Upper lobe of left lung (tissue), 6 donors: ENCODE results near the gene FBXL13. TPM values are rescaled to one million over a fixed set of nuclear protein-coding genes. Genes with fewer than 3 reads are reported as not detected.

Experiments
- ATAC-seq, 2 donors: fragments of 200-7000 bp; cut with Tn5 transposase; one replicate each; pipeline ENCODE4 v1.9.1; 2022; ENCODE audit warnings: mild to moderate bottlenecking in 2 of 2, moderate library complexity in 2 of 2; ENCODE audit not compliant: low FRiP score in 2 of 2
- DNase-seq, 2 donors: peaks; one replicate each; pipeline ENCODE4 v3.0.0-alpha.2; 2019 to 2020
- H3K27ac ChIP-seq, 4 donors: fragments of 200-600 bp; sonication (generic); one replicate each; pipeline ENCODE4 v1.5.1; 2016 to 2019
- H3K27me3 ChIP-seq, 4 donors: fragments of 200-600 bp; sonication (generic); one replicate each; pipeline ENCODE4 v1.5.1; 2017 to 2019
- H3K36me3 ChIP-seq, 4 donors: fragments of 200-600 bp; sonication (generic); one replicate each; pipeline ENCODE4 v1.5.1; 2016 to 2019
- H3K4me1 ChIP-seq, 4 donors: fragments of 200-600 bp; sonication (generic); one replicate each; pipeline ENCODE4 v1.5.1; 2018 to 2019
- H3K4me3 ChIP-seq, 4 donors: fragments of 200-600 bp; sonication (generic); one replicate each; pipeline ENCODE4 v1.5.1; 2017 to 2019; ENCODE audit warnings: mild to moderate bottlenecking in 2 of 4, moderate library complexity in 1 of 4
- H3K9me3 ChIP-seq, 4 donors: fragments of 200-600 bp; sonication (generic); one replicate each; pipeline ENCODE4 v1.5.1; 2018 to 2019
- CTCF ChIP-seq, 6 experiments: fragments of 450-650 bp in 4 of 6; fragments of 200-600 bp in 2 of 6; sonication (generic) in 2 of 6; IDR thresholded peaks; one replicate each; pipeline ENCODE4 v1.5.1; 2016 to 2019; ENCODE audit warnings: antibody characterized with exemption in 6 of 6
- EP300 ChIP-seq, 4 donors: sonication (generic); formaldehyde crosslinking; IDR thresholded peaks; one replicate each; pipeline ENCODE4 v1.5.1; 2017; ENCODE audit warnings: antibody characterized with exemption in 4 of 4, control low read depth in 2 of 4
- POLR2A ChIP-seq, 4 donors: fragments of 450-650 bp; IDR thresholded peaks; one replicate each; pipeline ENCODE4 v1.5.1; 2016 to 2017; ENCODE audit warnings: antibody characterized with exemption in 4 of 4, mild to moderate bottlenecking in 2 of 4
- POLR2AphosphoS5 ChIP-seq, 2 donors: sonication (generic); formaldehyde crosslinking; IDR thresholded peaks; one replicate each; pipeline ENCODE4 v1.5.1; 2017; ENCODE audit warnings: antibody characterized with exemption in 2 of 2
- WGBS, 2 donors: methylation state at CpG; one replicate each; pipeline ENCODE4 v1.1.5; 2017 to 2018; 5-methylcytosine and 5-hydroxymethylcytosine counted together
- total RNA-seq, 6 donors: library from RNA; depleted of rRNA in 4 of 6; stranded (reverse); fragments of >200 nt in 4 of 6; gene quantifications; one replicate each; pipeline versions ENCODE4 v1.1.0 to v1.2.1, GENCODE V29; 2016 to 2021
- donor health status: DM: no; HTN: no; CAD: no; lungs with moderate emphysema.
- donor health status: DM: no; HTN: yes; CAD: no; lungs with severe emphysema.

The FBXL13 gene
- total RNA-seq, 6 donors from 2014 or later = 1.6 to 11.6 (median 2.9) TPM

DNA sequence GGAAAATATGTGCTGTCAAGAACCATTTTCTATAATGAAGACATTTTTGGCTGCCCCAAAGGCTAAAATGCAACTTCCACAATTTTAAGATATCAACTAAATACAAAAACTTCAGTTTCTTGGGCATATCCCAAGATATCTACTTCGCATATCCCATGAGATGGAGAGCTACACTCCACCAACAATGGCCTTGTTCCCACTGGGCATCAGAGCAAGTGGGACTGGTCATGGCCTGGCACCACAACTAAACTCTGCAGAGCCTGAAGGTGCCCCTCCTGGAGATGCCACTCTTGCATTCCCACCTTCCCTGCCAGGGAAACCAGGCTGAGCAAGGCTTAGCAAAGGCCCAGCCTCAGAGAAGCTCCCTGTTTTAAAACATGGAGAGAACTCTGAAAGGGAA lies 237.6 kb downstream of the FBXL13 start:
- no peaks in the 10 kb centered on the region for H3K9me3 ChIP-seq
- H3K36me3 ChIP-seq = no peaks in the 10 kb centered on the region
- ATAC-seq = no peak
- H3K27me3 ChIP-seq = no peaks in the 10 kb centered on the region
- no peaks in the 10 kb centered on the region for H3K4me1 ChIP-seq
- H3K4me3 ChIP-seq = no peak overlapping the region
- 85 to 89% methylated on average over 1 of the region's 1 CpG for WGBS, 2 donors
- DNase-seq = no peak
- no peak for TF ChIP-seq POLR2AphosphoS5 (IDR thresholded peaks at IDR 0.05)
- TF ChIP-seq CTCF (IDR thresholded peaks at IDR 0.05) = no peak
- no peak for TF ChIP-seq EP300 (IDR thresholded peaks at IDR 0.05)
- no peak for TF ChIP-seq POLR2A (IDR thresholded peaks at IDR 0.05)
- no peak overlapping the region for H3K27ac ChIP-seq

DNA sequence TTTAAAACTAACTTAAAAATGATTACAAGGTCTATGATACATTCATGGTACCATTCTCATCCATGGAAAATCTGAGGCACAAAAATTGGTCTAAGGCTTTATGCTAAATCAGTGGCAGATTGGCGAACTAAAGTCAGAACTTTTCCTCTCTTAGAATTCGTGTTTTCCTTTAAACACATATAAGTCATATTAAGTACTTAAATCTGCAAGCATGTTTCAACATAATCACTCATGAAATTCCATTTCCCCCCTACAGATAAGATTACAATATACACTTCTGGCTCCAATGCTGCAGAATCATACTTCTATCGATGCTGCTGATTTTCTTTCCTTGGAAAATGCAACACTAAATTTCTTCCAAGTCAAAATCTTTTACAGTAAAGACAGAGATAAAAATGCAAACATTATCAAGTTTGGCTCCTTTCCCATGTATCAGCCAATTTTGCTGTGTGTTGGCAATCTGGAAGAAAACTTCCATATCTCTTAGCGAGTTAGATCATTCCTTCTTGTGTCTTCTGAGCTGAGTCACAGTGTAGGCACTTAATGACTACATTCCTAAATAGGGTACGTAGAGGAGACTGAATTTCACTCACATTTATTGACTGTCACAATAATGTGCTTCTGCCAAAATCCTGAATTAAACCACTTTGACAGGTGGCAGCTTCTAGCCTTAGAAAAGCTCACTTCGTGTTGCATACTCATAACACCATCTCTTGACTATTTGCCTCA lies 238.2 kb downstream of the FBXL13 start:
- no peak for DNase-seq
- WGBS, 2 donors = 83 to 84% methylated on average over 6 of the region's 6 CpGs
- no peaks in the 10 kb centered on the region for H3K9me3 ChIP-seq
- H3K27me3 ChIP-seq = no peaks in the 10 kb centered on the region
- peak in 1 of 2 donors; percentile 90 for ATAC-seq
- TF ChIP-seq POLR2AphosphoS5 (IDR thresholded peaks at IDR 0.05) (no peak), EP300 (IDR thresholded peaks at IDR 0.05) (no peak), POLR2A (IDR thresholded peaks at IDR 0.05) (no peak), CTCF (IDR thresholded peaks at IDR 0.05) (no peak)
- H3K27ac ChIP-seq = no peak overlapping the region
- no peaks in the 10 kb centered on the region for H3K36me3 ChIP-seq
- no peak overlapping the region for H3K4me3 ChIP-seq
- no peaks in the 10 kb centered on the region for H3K4me1 ChIP-seq

DNA sequence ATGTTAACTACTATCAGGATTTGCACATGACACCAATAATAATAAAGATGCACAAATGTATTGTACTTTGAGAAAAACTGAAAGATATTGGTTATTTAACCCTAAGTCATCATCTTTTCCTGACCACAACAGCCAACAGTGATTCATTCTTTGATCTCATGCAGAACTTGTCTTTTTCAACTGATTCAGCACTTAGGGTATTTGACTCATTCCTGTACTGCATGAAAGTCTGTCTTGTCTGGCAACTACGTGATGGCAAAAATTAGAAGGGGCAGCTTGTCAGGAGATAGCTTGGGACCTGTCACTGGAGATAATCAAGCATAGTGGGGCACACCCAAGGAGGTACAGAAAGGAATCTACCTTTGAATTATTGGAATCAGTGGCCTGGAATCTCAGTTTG lies 239.6 kb downstream of the FBXL13 start:
- Histone ChIP-seq H3K4me3 (no peak overlapping the region), H3K36me3 (no peaks in the 10 kb centered on the region), H3K4me1 (no peaks in the 10 kb centered on the region), H3K27ac (no peak overlapping the region), H3K27me3 (no peaks in the 10 kb centered on the region), H3K9me3 (no peaks in the 10 kb centered on the region)
- TF ChIP-seq POLR2AphosphoS5 (IDR thresholded peaks at IDR 0.05) (no peak), POLR2A (IDR thresholded peaks at IDR 0.05) (no peak)
- ATAC-seq (peak in 1 of 2 donors; percentile 69), DNase-seq (no peak)
- WGBS, 2 donors = 71 to 76% methylated on average over 1 of the region's 1 CpG

GRCh38 chr7:102834466-102834865 lies 240.1 kb downstream of the FBXL13 start:
- Histone ChIP-seq H3K27me3 (no peaks in the 10 kb centered on the region), H3K4me3 (no peak overlapping the region), H3K36me3 (no peaks in the 10 kb centered on the region), H3K4me1 (no peaks in the 10 kb centered on the region), H3K27ac (no peak overlapping the region), H3K9me3 (no peaks in the 10 kb centered on the region)
- DNase-seq (no peak), ATAC-seq (no peak)
- TF ChIP-seq POLR2AphosphoS5 (IDR thresholded peaks at IDR 0.05) (no peak), CTCF (IDR thresholded peaks at IDR 0.05) (no peak), POLR2A (IDR thresholded peaks at IDR 0.05) (no peak), EP300 (IDR thresholded peaks at IDR 0.05) (no peak)
- WGBS, 2 donors = 87 to 92% methylated on average over 1 of the region's 1 CpG

- Histone ChIP-seq H3K36me3 (peaks cover 0 to 10% (median 4%) of the 10 kb centered on the region in 4 donors), H3K9me3 (no peaks in the 10 kb centered on the region), H3K27ac (no peak overlapping the region), H3K4me1 (no peaks in the 10 kb centered on the region), H3K4me3 (no peak overlapping the region), H3K27me3 (no peaks in the 10 kb centered on the region)
- TF ChIP-seq POLR2A (IDR thresholded peaks at IDR 0.05) (no peak), CTCF (IDR thresholded peaks at IDR 0.05) (no peak), EP300 (IDR thresholded peaks at IDR 0.05) (no peak), POLR2AphosphoS5 (IDR thresholded peaks at IDR 0.05) (no peak)
- ATAC-seq = no peak
- DNase-seq = no peak
- 92 to 95% methylated on average over 5 of the region's 5 CpGs for WGBS, 2 donors
These were observed 241.3 kb downstream of the FBXL13 start for GRCh38 chr7:102833343-102833742.
